B cell (primary cell): ENCODE measurements around the gene TRAPPC12. TPM values are rescaled to one million over a fixed set of nuclear protein-coding genes. Genes with fewer than 3 reads are reported as not detected.

Experiments
- ATAC-seq: fragments of 200-7000 bp; cut with Tn5 transposase; one replicate; pipeline ENCODE4 v1.10.0; 2021; ENCODE audit warnings: low read depth, mild to moderate bottlenecking, moderate number of reproducible peaks, moderate library complexity
- CTCF ChIA-PET: fragments of 350-600 bp; sonication (Branson Sonifier 250); formaldehyde crosslinking; loops from one replicate; lab custom pipeline; 2021; ENCODE audit warnings: antibody characterized with exemption, inconsistent platforms; lab: Charles Lee
- POLR2A ChIA-PET: fragments of 350-600 bp; sonication (Branson Sonifier 250); formaldehyde crosslinking; loops from one replicate; lab custom pipeline; 2021; ENCODE audit warnings: antibody characterized with exemption; lab: Charles Lee
- DNase-seq: peaks from one replicate; pipeline ENCODE4 v3.0.0; 2013
- H2AFZ ChIP-seq: 2 replicates; pipeline ENCODE4 v1.6.1; 2012; ENCODE audit warnings: mild to moderate bottlenecking, low read depth, low read length; ENCODE audit not compliant: insufficient read depth, poor library complexity, severe bottlenecking
- H3K27ac ChIP-seq, 2 donors: 1 replicate in 1 of 2; 2 replicates in 1 of 2; pipeline ENCODE4 v1.5.1; 2012 to 2013; ENCODE audit warnings: low read length in 2 of 2, mild to moderate bottlenecking in 2 of 2, moderate library complexity in 1 of 2
- H3K27me3 ChIP-seq, 4 experiments: fragments of 200-600 bp in 1 of 4; sonication (generic) in 1 of 4; replicated peaks in 1 of 4; 1 replicate in 2 of 4; 2 replicates in 2 of 4; pipeline versions ENCODE4 v1.6.1 to v1.7.0; 2013 to 2016; ENCODE audit warnings: low read length in 3 of 4, mild to moderate bottlenecking in 2 of 4, mixed read lengths in 1 of 4, moderate library complexity in 1 of 4; ENCODE audit not compliant: insufficient read depth in 4 of 4, control insufficient read depth in 3 of 4; ENCODE audit errors: control extremely low read depth in 1 of 4
- H3K36me3 ChIP-seq, 2 experiments: replicated peaks in 1 of 2; 1 replicate in 1 of 2; 2 replicates in 1 of 2; pipeline versions ENCODE4 v1.6.1 to v1.7.1; 2013; ENCODE audit warnings: low read length in 1 of 2; ENCODE audit not compliant: insufficient read depth in 2 of 2, control insufficient read depth in 1 of 2; ENCODE audit errors: control extremely low read depth in 1 of 2, extremely low read depth in 1 of 2
- H3K4me1 ChIP-seq, 2 donors: fragments of 200-600 bp in 1 of 2; sonication (generic) in 1 of 2; 1 replicate in 1 of 2; 2 replicates in 1 of 2; pipeline versions ENCODE4 v1.5.1 to v1.6.1; 2013 to 2017; ENCODE audit warnings: low read length in 2 of 2; ENCODE audit not compliant: control insufficient read depth in 2 of 2, insufficient read depth in 2 of 2
- H3K4me2 ChIP-seq: replicated peaks from 2 replicates; pipeline ENCODE3; 2012; ENCODE audit warnings: mild to moderate bottlenecking, low read depth, low read length; ENCODE audit not compliant: poor library complexity, severe bottlenecking
- H3K4me3 ChIP-seq, 5 experiments: fragments of 200-600 bp in 1 of 5; sonication (generic) in 1 of 5; 1 replicate in 3 of 5; 2 replicates in 2 of 5; pipeline versions ENCODE4 v1.5.1 to v1.7.0; 2011 to 2016; ENCODE audit warnings: low read length in 4 of 5, mild to moderate bottlenecking in 4 of 5, low read depth in 2 of 5, control low read depth in 1 of 5, moderate library complexity in 1 of 5; ENCODE audit not compliant: insufficient read depth in 1 of 5; ENCODE audit errors: control extremely low read depth in 1 of 5, extremely low read depth in 1 of 5
- H3K79me2 ChIP-seq: fragments of 200-600 bp; sonication (generic); one replicate; pipeline ENCODE4 v1.6.0; 2016; ENCODE audit warnings: low read length; ENCODE audit not compliant: control insufficient read depth, insufficient read depth
- H3K9ac ChIP-seq: fragments of 200-600 bp; sonication (generic); 2 replicates; pipeline ENCODE4 v1.6.1; 2017; ENCODE audit warnings: mild to moderate bottlenecking, low read length, moderate library complexity
- H3K9me3 ChIP-seq, 3 donors: one replicate each; pipeline versions ENCODE4 v1.6.1 to v1.7.1; 2013; ENCODE audit warnings: low read length in 2 of 3; ENCODE audit not compliant: control insufficient read depth in 2 of 3, insufficient read depth in 1 of 3; ENCODE audit errors: control extremely low read depth in 1 of 3
- H4K20me1 ChIP-seq: 2 replicates; pipeline ENCODE4 v1.6.0; 2012; ENCODE audit warnings: mild to moderate bottlenecking, low read length; ENCODE audit not compliant: insufficient read depth, control insufficient read depth, poor library complexity, severe bottlenecking
- H3K27ac Mint-ChIP-seq: one replicate; pipeline ENCODE4 v1.8.0; 2021; ENCODE audit warnings: mixed read lengths
- H3K27me3 Mint-ChIP-seq: one replicate; pipeline ENCODE4 v1.8.0; 2021; ENCODE audit warnings: mixed read lengths
- H3K4me1 Mint-ChIP-seq: one replicate; pipeline ENCODE4 v1.8.0; 2021; ENCODE audit warnings: mixed read lengths
- H3K4me3 Mint-ChIP-seq: one replicate; pipeline ENCODE4 v1.8.0; 2021; ENCODE audit warnings: mixed read lengths
- H3K9me3 Mint-ChIP-seq: one replicate; pipeline ENCODE4 v1.8.0; 2022; ENCODE audit warnings: mixed read lengths; ENCODE audit not compliant: insufficient read depth
- EZH2 ChIP-seq: IDR thresholded peaks from 2 replicates; pipeline ENCODE4 v1.6.1; 2012; ENCODE audit warnings: borderline replicate concordance, low read depth, mild to moderate bottlenecking, moderate library complexity, low read length; ENCODE audit not compliant: insufficient read depth, poor library complexity, severe bottlenecking
- WGBS: methylation state at CpG from one replicate; pipeline ENCODE4 v1.1.5; 2013; ENCODE audit warnings: missing lambda C conversion rate; ENCODE audit not compliant: insufficient coverage; 5-methylcytosine and 5-hydroxymethylcytosine counted together
- intact Hi-C: fragments of 100-400 bp; cut with micrococcal nuclease; formaldehyde crosslinking; loops from one replicate; pipeline ENCODE4 v1.10.0; 2022
- polyA plus RNA-seq: library from polyadenylated mRNA; depleted of rRNA; stranded (reverse); fragments of >200 nt; gene quantifications from 2 replicates; pipeline ENCODE4 v1.2.3, GENCODE V29; 2012
- total RNA-seq, 2 donors: library from RNA; stranded (reverse); fragments of 120-200 nt in 1 of 2; gene quantifications; 1 replicate in 1 of 2; 2 replicates in 1 of 2; pipeline versions ENCODE4 v1.2.3 to v1.2.4, GENCODE V29; 2013 to 2022
- TF ChIP-seq, protein P1 (sequence below): fragments of 200-600 bp; IDR thresholded peaks from one replicate; pipeline ENCODE4 v1.8.0; 2022; ENCODE audit warnings: antibody characterized with exemption, mild to moderate bottlenecking

The TRAPPC12 gene
- total and polyA plus RNA-seq, 2 donors (not counting 1 experiment from before 2014, with no cell fraction given), result 80.9 to 151 TPM

DNA sequence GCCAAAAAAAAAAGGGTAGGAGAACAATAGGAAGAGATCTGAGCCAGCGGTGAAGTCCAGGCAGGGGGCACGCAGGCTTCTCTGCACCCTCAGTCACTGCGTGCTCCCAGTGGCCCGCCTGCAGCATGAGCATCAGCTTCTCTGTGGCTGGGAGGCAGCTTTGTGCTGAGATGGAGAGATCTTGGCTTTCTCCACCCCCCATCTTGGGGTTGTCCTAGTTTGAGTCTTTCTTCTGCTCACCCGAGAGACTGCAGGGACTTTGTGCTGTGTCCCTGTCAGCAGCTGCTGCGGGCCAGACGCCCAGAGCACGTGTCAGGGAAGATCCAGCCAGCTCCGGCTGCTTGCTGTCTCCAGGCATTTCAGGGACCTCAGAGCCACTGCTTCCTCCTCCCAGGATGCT, 20.3 kb downstream of the TRAPPC12 start:
- Histone ChIP-seq H3K4me2 (no peak overlapping the region), H3K79me2 (peaks cover 84% of the 10 kb centered on the region), H3K36me3 (peaks cover 2 to 49% of the 10 kb centered on the region in 2 experiments), H3K27ac (no peak overlapping the region), H2AFZ (no peak overlapping the region), H3K9me3 (peaks cover 3 to 35% (median 23%) of the 10 kb centered on the region in 3 donors), H3K4me1 (peaks cover 0 to 7% of the 10 kb centered on the region in 2 donors), H4K20me1 (peaks cover 25% of the 10 kb centered on the region), H3K9ac (no peak overlapping the region), H3K4me3 (no peak overlapping the region), H3K27me3 (no peaks in the 10 kb centered on the region)
- WGBS, result 92% methylated on average over 9 of the region's 9 CpGs
- H3K4me3 Mint-ChIP-seq, result no peak overlapping the region
- TF ChIP-seq, protein P1, sequence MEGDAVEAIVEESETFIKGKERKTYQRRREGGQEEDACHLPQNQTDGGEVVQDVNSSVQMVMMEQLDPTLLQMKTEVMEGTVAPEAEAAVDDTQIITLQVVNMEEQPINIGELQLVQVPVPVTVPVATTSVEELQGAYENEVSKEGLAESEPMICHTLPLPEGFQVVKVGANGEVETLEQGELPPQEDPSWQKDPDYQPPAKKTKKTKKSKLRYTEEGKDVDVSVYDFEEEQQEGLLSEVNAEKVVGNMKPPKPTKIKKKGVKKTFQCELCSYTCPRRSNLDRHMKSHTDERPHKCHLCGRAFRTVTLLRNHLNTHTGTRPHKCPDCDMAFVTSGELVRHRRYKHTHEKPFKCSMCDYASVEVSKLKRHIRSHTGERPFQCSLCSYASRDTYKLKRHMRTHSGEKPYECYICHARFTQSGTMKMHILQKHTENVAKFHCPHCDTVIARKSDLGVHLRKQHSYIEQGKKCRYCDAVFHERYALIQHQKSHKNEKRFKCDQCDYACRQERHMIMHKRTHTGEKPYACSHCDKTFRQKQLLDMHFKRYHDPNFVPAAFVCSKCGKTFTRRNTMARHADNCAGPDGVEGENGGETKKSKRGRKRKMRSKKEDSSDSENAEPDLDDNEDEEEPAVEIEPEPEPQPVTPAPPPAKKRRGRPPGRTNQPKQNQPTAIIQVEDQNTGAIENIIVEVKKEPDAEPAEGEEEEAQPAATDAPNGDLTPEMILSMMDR, result no peak
- no peak for TF ChIP-seq EZH2
- CTCF ChIA-PET, result no interaction called here
- no peaks in the 10 kb centered on the region for H3K27me3 Mint-ChIP-seq
- H3K9me3 Mint-ChIP-seq, result peaks cover 9% of the 10 kb centered on the region
- peaks cover 11% of the 10 kb centered on the region for H3K4me1 Mint-ChIP-seq
- DNase-seq, result no peak
- H3K27ac Mint-ChIP-seq, result no peak overlapping the region
- no peak for ATAC-seq
- intact Hi-C loops, result no loop called here
- POLR2A ChIA-PET, result no interaction called here

GRCh38 chr2:3403587-3404334, 24.3 kb downstream of the TRAPPC12 start:
- Histone ChIP-seq H4K20me1 (peaks cover 40% of the 10 kb centered on the region), H3K4me3 (no peak overlapping the region), H3K27ac (no peak overlapping the region), H3K9ac (no peak overlapping the region), H3K36me3 (peaks cover 1 to 50% of the 10 kb centered on the region in 2 experiments), H3K79me2 (peaks cover 83% of the 10 kb centered on the region), H3K9me3 (peaks cover 0 to 6% (median 0%) of the 10 kb centered on the region in 3 donors), H3K27me3 (no peaks in the 10 kb centered on the region), H3K4me1 (peaks cover 0 to 7% of the 10 kb centered on the region in 2 donors), H2AFZ (no peak overlapping the region), H3K4me2 (no peak overlapping the region)
- Mint-ChIP-seq H3K27me3 (no peaks in the 10 kb centered on the region), H3K4me1 (peaks cover 11% of the 10 kb centered on the region), H3K9me3 (no peaks in the 10 kb centered on the region), H3K4me3 (no peak overlapping the region), H3K27ac (no peak overlapping the region)
- TF ChIP-seq, protein P1, result no peak
- TF ChIP-seq EZH2, result no peak
- WGBS, result 70% methylated on average over 2 of the region's 11 CpGs
- no peak for ATAC-seq
- no peak for DNase-seq
- ChIA-PET POLR2A (no interaction called here), CTCF (interaction anchor here (0.6 kb wide), 1 partner anchor 19 kb away, joined by 3 read pairs; no protein-coding TSS in a partner anchor)
- intact Hi-C loops, result no loop called here
